AG10803 (cell line): ENCODE data around the gene ENGASE.

ENCODE experiments used
- DNase-seq: peaks from one replicate; pipeline ENCODE4 v3.0.0; 2010; ENCODE audit warnings: low read depth
- H3K4me3 ChIP-seq: 2 replicates; pipeline ENCODE4 v1.5.1; 2011; ENCODE audit warnings: mild to moderate bottlenecking, low read length, control low read depth
- TF ChIP-seq, protein P1 (sequence below): conservative IDR thresholded peaks from 2 replicates; pipeline ENCODE4 v1.5.1; 2011; ENCODE audit warnings: mild to moderate bottlenecking, low read length, control low read depth, inconsistent platforms

ENGASE gene

DNA sequence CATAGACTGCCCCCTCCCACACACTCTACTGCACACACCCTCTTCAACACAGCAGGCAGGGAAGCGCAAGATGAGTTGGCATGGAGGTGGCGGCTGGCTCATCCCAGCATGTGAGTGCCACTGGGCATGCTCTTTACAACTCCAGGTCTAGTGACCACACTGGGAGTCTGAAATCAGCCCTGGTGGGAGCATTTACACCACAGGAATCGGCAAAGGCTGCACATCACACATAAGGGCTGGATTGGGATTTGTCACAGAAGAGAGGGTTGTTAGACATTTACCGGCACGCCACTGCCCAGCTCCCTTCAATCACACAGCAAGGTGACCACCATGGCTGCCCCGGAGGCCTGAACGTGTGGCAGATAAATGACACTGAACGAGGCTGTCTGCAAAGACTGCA, 49.4 kb downstream of the ENGASE start:
- DNase-seq = no peak
- TF ChIP-seq, protein P1, sequence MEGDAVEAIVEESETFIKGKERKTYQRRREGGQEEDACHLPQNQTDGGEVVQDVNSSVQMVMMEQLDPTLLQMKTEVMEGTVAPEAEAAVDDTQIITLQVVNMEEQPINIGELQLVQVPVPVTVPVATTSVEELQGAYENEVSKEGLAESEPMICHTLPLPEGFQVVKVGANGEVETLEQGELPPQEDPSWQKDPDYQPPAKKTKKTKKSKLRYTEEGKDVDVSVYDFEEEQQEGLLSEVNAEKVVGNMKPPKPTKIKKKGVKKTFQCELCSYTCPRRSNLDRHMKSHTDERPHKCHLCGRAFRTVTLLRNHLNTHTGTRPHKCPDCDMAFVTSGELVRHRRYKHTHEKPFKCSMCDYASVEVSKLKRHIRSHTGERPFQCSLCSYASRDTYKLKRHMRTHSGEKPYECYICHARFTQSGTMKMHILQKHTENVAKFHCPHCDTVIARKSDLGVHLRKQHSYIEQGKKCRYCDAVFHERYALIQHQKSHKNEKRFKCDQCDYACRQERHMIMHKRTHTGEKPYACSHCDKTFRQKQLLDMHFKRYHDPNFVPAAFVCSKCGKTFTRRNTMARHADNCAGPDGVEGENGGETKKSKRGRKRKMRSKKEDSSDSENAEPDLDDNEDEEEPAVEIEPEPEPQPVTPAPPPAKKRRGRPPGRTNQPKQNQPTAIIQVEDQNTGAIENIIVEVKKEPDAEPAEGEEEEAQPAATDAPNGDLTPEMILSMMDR = no peak
- no peak overlapping the region for H3K4me3 ChIP-seq

DNA sequence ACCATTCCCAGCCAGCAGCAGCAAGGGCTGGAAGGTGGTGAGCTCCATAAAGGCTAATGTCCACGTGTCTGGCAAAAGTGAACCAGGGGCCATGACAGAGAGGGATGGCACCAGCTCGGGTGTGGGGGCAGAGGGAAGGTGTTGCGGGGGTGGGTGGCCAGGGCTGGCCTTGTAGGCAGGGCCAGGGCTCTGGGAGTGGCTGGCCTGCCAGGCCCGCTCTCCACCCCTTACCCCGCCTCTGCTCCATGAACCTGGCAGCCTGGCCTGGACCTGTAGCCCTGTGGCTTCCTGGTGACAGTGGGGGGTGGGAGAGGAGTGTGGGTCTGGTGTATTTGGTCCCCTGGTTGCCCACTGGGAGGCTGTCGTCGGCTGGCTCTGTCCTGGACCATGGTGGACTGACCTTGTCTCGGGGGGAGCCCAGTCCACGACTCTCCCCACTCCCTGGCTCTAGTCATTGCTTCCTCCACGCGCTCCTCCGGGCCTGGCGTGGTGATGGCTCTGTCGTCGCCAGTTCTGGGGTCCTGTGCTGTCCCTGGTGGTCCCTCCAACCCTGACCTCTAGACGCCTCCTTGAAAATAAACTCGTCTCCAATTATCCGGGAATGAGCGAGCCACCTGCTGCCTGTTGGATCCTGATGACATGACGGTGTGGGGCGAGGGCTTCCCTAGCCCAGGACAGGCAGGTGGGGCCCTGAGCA, 50.0 kb downstream of the ENGASE start:
- no peak for DNase-seq
- TF ChIP-seq, protein P1 = no peak
- H3K4me3 ChIP-seq = no peak overlapping the region

DNA sequence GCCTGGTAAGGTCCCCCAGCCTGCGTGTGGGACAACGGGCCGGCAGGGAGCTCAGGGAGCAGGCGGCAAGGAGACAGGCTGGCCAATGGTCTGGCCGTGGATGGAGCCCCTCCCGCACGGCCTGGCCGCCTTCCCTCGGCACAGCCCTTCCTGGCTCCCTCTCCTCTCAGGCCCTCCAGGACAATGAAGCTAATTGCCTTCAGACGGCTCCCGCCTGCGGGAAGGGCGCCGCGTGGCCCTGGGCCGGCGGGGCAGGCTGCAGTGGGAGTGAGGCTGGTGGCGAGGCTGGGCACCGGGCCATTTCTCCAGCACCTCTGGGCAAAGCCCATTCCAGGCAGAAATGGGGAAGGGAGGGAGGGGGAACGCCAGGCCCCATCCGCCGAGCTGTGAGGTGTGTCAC, 50.9 kb downstream of the ENGASE start:
- TF ChIP-seq, protein P1 = no peak
- H3K4me3 ChIP-seq = no peak overlapping the region
- no peak for DNase-seq

DNA sequence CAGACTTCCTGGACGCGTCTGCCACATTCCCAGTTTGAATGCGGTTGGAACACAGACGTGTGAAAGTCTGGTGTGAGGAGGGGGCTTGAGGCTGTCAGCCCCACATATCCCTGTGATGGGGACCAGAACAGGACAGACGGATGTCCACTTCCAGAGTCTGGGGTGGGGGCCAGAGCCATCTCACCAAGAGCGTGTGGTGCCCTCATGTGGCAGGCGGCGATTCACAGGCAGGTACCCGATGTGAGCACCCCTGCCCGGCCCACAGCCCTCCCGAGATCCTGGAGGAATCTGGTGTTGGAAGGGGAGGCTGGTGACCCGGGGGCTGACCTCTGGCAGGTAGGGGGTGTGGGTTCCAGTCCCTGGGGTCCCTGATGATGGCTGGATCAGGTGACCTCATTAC, 51.5 kb downstream of the ENGASE start:
- no peak overlapping the region for H3K4me3 ChIP-seq
- TF ChIP-seq, protein P1 = 0 out of 2 replicates have a peak, but pooled peaks have one; percentile 10
- no peak for DNase-seq

DNA sequence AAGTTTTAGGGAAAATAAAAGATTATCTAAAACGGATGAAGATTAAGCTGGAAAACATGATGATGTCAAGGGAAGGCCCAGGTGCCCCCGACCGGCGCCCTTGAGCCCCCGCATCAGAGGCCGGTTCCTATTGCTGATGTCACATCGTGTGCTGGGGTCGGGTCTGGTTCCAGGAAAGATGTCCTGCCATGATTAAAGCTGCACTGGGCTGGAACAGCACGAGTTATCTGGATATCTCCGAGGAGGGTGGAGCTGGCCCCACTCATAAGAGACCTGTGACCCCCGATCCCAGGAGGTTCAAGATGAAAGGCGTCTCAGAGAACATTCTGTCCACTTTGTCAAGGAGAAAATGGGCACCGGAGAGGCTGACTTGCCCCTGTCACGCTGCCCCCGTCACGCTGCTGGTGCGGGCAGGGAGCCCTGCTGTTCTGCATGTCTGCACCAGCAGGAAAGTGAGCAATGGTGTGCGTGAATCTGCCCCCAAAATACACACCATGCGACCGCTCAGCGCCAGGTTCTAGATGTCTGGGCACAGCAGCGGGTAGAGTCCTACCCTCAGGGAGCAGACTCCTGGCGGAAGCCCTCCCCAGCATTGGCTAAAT, 53.0 kb downstream of the ENGASE start:
- DNase-seq = no peak
- TF ChIP-seq, protein P1 = no peak
- H3K4me3 ChIP-seq = no peak overlapping the region

DNA sequence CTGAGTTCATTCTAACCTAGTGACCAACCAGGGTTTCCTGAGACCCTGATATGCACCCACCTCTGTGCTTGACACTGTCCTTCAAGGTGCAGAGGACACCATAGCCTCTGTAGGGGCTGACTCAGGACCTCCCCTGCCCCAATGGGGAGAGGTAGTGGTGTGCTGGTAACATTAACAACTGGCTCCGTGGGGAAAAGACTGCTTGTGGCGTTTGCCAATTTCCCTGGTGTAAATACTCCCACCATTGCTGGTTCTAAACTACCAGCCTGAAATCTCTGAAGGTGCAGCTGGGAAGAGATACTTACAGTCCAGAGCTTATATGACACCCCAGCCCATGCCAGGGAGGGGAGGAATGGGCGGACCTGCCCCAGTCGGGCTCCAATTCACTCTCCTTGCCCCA, 54.9 kb downstream of the ENGASE start:
- H3K4me3 ChIP-seq = no peak overlapping the region
- DNase-seq = no peak
- TF ChIP-seq, protein P1 = no peak

DNA sequence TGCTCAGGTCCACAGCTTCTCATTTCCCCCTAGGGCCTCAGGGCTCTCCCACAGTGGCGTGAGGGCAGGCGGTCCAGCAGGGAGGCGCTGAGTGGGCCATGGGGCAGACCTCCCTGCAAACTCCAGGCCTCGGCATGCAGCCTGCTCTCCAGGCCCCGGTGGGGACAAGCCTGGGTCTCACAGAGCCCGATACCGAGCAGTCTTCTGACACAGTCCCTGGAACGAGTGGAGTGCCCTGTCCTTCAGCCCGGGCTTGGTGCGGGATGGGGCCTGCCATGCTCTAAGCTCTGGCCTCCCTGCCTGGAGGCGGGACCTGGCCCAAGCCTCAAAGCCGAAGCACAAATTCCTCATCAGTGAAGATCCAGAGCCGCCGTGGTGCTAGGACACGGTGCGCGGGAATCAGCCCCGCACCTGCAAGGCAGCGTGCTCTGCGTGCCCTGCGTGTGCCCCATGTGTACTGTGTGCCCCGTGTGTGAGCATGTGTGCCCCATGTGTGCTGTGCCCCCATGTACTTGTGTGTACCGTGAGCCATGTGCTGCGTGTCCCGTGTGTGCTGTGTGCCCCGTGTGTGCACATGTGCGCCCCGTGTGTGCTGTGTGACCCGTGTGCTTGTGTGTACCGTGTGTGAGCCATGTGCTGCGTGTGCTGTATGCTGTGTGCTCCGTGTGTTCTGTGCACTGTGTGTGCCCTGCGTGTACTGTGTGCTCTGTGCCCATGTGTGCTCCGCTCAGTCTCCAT, 56.1 kb downstream of the ENGASE start:
- TF ChIP-seq, protein P1 = no peak
- no peak for DNase-seq
- no peak overlapping the region for H3K4me3 ChIP-seq
